NCI-H128 (cell line): ENCODE measurements around the gene PLIN5.
"Not testable (repeated sequence)": the region's sequence is repeated elsewhere in the genome, so short reads cannot be mapped to it uniquely, and the experiment has no call there.

Experiments used
- DNase-seq: peaks from one replicate; lab custom pipeline; 2025; ENCODE audit not compliant: unreplicated experiment; lab: John Stamatoyannopoulos, UW

The PLIN5 gene

GRCh38 chr19:4543842-4544647 lies 9.0 kb upstream of the PLIN5 start:
- no peak for DNase-seq

GRCh38 chr19:4542896-4543841 lies 8.1 kb upstream of the PLIN5 start:
- DNase-seq = no peak

- DNase-seq = not testable (repeated sequence)
These were observed 6.8 kb upstream of the PLIN5 start for GRCh38 chr19:4541806-4542145.

GRCh38 chr19:4541114-4541805 lies 6.2 kb upstream of the PLIN5 start:
- DNase-seq = no peak

- DNase-seq = no peak
These were observed 4.9 kb upstream of the PLIN5 start, which contains the start of gene LRG1 for GRCh38 chr19:4539693-4540581. TSS of gene LRG1 (minus strand) at chr19:4540036. CDS start at chr19:4540013, 23 bp downstream.

- DNase-seq = no peak
These were observed 4.2 kb upstream of the PLIN5 start for GRCh38 chr19:4539169-4539692.

GRCh38 chr19:4538601-4538954 lies 3.6 kb upstream of the PLIN5 start:
- no peak for DNase-seq

GRCh38 chr19:4537953-4538600 lies 3.1 kb upstream of the PLIN5 start:
- DNase-seq = no peak

- DNase-seq = no peak
These were observed 1.8 kb upstream of the PLIN5 start for GRCh38 chr19:4536798-4537197.

GRCh38 chr19:4533835-4534424 lies 1.1 kb downstream of the PLIN5 start:
- no peak for DNase-seq

GRCh38 chr19:4533334-4533733 lies 1.7 kb downstream of the PLIN5 start:
- DNase-seq = no peak

- no peak for DNase-seq
These were observed 3.4 kb downstream of the PLIN5 start for GRCh38 chr19:4531562-4532165.

GRCh38 chr19:4529924-4530522 lies 5.0 kb downstream of the PLIN5 start:
- DNase-seq = no peak

GRCh38 chr19:4528843-4529242 lies 6.2 kb downstream of the PLIN5 start:
- no peak for DNase-seq

- DNase-seq = not testable (repeated sequence)
These were observed 7.6 kb downstream of the PLIN5 start for GRCh38 chr19:4527377-4527776.

- no peak for DNase-seq
These were observed 9.4 kb downstream of the PLIN5 start for GRCh38 chr19:4525563-4526002.

- no peak for DNase-seq
These were observed 10.0 kb downstream of the PLIN5 start for GRCh38 chr19:4524808-4525562.
